ENCODE data around the gene POLD4. TPM values are rescaled to one million over a fixed set of nuclear protein-coding genes. Genes with fewer than 3 reads are reported as not detected.

POLD4 gene
- total RNA-seq, 3 donors from 2014 or later, result 130 to 266 (median 201) TPM

- TF ChIP-seq CTCF (IDR thresholded peaks at IDR 0.05), result no peak
- no peaks in the 10 kb centered on the region for H3K36me3 ChIP-seq (ENCODE audit: low read depth)
Observed at GRCh38 chr11:67302571-67303131, 50.7 kb downstream of the POLD4 start.

GRCh38 chr11:67301951-67302516, 51.3 kb downstream of the POLD4 start:
- TF ChIP-seq CTCF (IDR thresholded peaks at IDR 0.05), result no peak
- peak; percentile 68 for ATAC-seq
- H3K4me3 ChIP-seq, result no peak overlapping the region
- intact Hi-C loops (cut with DNase I, micrococcal nuclease), result no loop called here
- DNase-seq, result peak; percentile 73 to 85 (median 81)
- no peaks in the 10 kb centered on the region for H3K36me3 ChIP-seq (ENCODE audit: low read depth)
- peaks cover 11% of the 10 kb centered on the region for H3K4me1 ChIP-seq (ENCODE audit: low read depth)
- no peaks in the 10 kb centered on the region for H3K9me3 ChIP-seq

More at GRCh38 chr11:67302571-67303131, 50.7 kb downstream of the POLD4 start:
- intact Hi-C loops (cut with DNase I, micrococcal nuclease), result no loop called here
- Histone ChIP-seq H3K4me1 (ENCODE audit: low read depth) (peaks cover 11% of the 10 kb centered on the region), H3K4me3 (peak overlapping the region; percentile 96), H3K9me3 (no peaks in the 10 kb centered on the region)
- peak; percentile 57 for ATAC-seq
- DNase-seq, result peak; percentile 65 to 77 (median 74)

- intact Hi-C loops (cut with DNase I, micrococcal nuclease), result no loop called here
- Histone ChIP-seq H3K4me3 (no peak overlapping the region), H3K4me1 (ENCODE audit: low read depth) (peaks cover 11% of the 10 kb centered on the region), H3K9me3 (no peaks in the 10 kb centered on the region), H3K36me3 (ENCODE audit: low read depth) (no peaks in the 10 kb centered on the region)
- TF ChIP-seq CTCF (IDR thresholded peaks at IDR 0.05), result no peak
- DNase-seq (peak in 2 of 3 donors; percentile 50 to 60), ATAC-seq (no peak)
Observed at GRCh38 chr11:67301313-67301921, 51.9 kb downstream of the POLD4 start.

Other genes starting within 250 kb of the POLD4 start
- 10 to 100 TPM; 67.2 to 84.6 (median 77.1) TPM for gene KDM2A, start 234.3 kb downstream of the POLD4 start, total RNA-seq
- gene GRK2, start 87.1 kb downstream of the POLD4 start, total RNA-seq, result 100 to 1,000 TPM in 2 of 3 donors, 10 to 100 TPM in 1; 86.8 to 114 (median 106) TPM
- gene ANKRD13D, start 64.2 kb downstream of the POLD4 start, total RNA-seq, result 10 to 100 TPM; 20.0 to 46.3 (median 26.7) TPM
- gene SSH3, start 50.0 kb downstream of the POLD4 start, total RNA-seq, result 10 to 100 TPM; 55.8 to 87.0 (median 57.6) TPM
- gene CLCF1, start 20.1 kb upstream of the POLD4 start, total RNA-seq, result 1 to 10 TPM; 2.2 to 3.0 (median 2.7) TPM
- gene RAD9A, start 38.4 kb upstream of the POLD4 start, total RNA-seq, result 10 to 100 TPM; 27.9 to 39.3 (median 29.1) TPM
- 100 to 1,000 TPM; 130 to 239 (median 209) TPM for gene PPP1CA, start 48.3 kb upstream of the POLD4 start, total RNA-seq
- 1 to 10 TPM; 5.0 to 8.4 (median 5.3) TPM for gene TBC1D10C, start 50.5 kb upstream of the POLD4 start, total RNA-seq
- gene CARNS1, start 62.1 kb upstream of the POLD4 start, total RNA-seq, result under 1 TPM; 0.26 to 0.89 (median 0.70) TPM
- gene RPS6KB2, start 74.9 kb upstream of the POLD4 start, total RNA-seq, result 10 to 100 TPM; 43.1 to 51.6 (median 45.4) TPM
- gene PTPRCAP, start 84.1 kb upstream of the POLD4 start, total RNA-seq, result 10 to 100 TPM in 2 of 3 donors, 1 to 10 TPM in 1; 7.2 to 13.6 (median 10.0) TPM
- 100 to 1,000 TPM; 133 to 240 (median 184) TPM for gene CORO1B, start 89.9 kb upstream of the POLD4 start, total RNA-seq
- not detected for gene GPR152, start 99.2 kb upstream of the POLD4 start, total RNA-seq
- 1 to 10 TPM in 2 of 3 donors, under 1 TPM in 1; 0.95 to 1.9 (median 1.2) TPM for gene CABP4, start 101.8 kb upstream of the POLD4 start, total RNA-seq
- 10 to 100 TPM; 44.7 to 82.2 (median 60.9) TPM for gene TMEM134, start 115.7 kb upstream of the POLD4 start, total RNA-seq
- gene AIP, start 129.5 kb upstream of the POLD4 start, total RNA-seq, result 10 to 100 TPM; 33.7 to 84.9 (median 52.2) TPM
- 100 to 1,000 TPM in 1 of 3 donors, 10 to 100 TPM in 2; 59.6 to 104 (median 83.7) TPM for gene PITPNM1, start 151.8 kb upstream of the POLD4 start, total RNA-seq
- 10 to 100 TPM; 63.5 to 81.3 (median 79.3) TPM for gene CDK2AP2, start 154.6 kb upstream of the POLD4 start, total RNA-seq
- not detected for gene CABP2, start 169.9 kb upstream of the POLD4 start, total RNA-seq
- gene GSTP1, start 230.3 kb upstream of the POLD4 start, total RNA-seq, result 100 to 1,000 TPM; 284 to 441 (median 325) TPM